CD4-positive, alpha-beta memory T cell (primary cell): ENCODE measurements around the gene KMT5C. TPM values are rescaled to one million over a fixed set of nuclear protein-coding genes. Genes with fewer than 3 reads are reported as not detected.

ENCODE experiments used
- CTCF ChIA-PET: fragments of 350-600 bp; sonication (Branson Sonifier 250); formaldehyde crosslinking; loops from one replicate; lab custom pipeline; 2021; ENCODE audit warnings: inconsistent platforms; ENCODE audit not compliant: partially characterized antibody; lab: Charles Lee
- POLR2A ChIA-PET: fragments of 350-600 bp; sonication (Branson Sonifier 250); formaldehyde crosslinking; loops from one replicate; lab custom pipeline; 2021; ENCODE audit not compliant: partially characterized antibody; lab: Charles Lee
- DNase-seq, 5 donors: peaks; one replicate each; pipeline versions ENCODE4 v3.0.0 to v3.0.0-alpha.2; 2020 to 2022; ENCODE audit warnings: mixed read lengths in 1 of 5
- H3K27ac ChIP-seq: one replicate; pipeline ENCODE4 v1.7.0; 2013; ENCODE audit warnings: low read depth, low read length
- H3K27me3 ChIP-seq: 2 replicates; pipeline ENCODE4 v1.7.0; 2013; ENCODE audit warnings: mild to moderate bottlenecking, low read length, moderate library complexity; ENCODE audit not compliant: insufficient read depth
- H3K36me3 ChIP-seq: 2 replicates; pipeline ENCODE4 v1.7.0; 2013; ENCODE audit warnings: mild to moderate bottlenecking, low read length, moderate library complexity; ENCODE audit not compliant: insufficient read depth
- H3K4me1 ChIP-seq: 2 replicates; pipeline ENCODE4 v1.7.0; 2013; ENCODE audit warnings: mild to moderate bottlenecking, low read length, moderate library complexity; ENCODE audit not compliant: insufficient read depth
- H3K4me3 ChIP-seq, 2 donors: one replicate each; pipeline ENCODE4 v1.7.0; 2013; ENCODE audit warnings: low read length in 2 of 2, mild to moderate bottlenecking in 1 of 2
- H3K9me3 ChIP-seq, 2 donors: one replicate each; pipeline ENCODE4 v1.7.0; 2013; ENCODE audit warnings: low read length in 2 of 2, control low read depth in 1 of 2; ENCODE audit not compliant: control insufficient read depth in 1 of 2
- H3K27ac Mint-ChIP-seq, 7 donors: one replicate each; pipeline ENCODE4 v1.8.0; 2020 to 2021; ENCODE audit warnings: mixed read lengths in 7 of 7, mild to moderate bottlenecking in 6 of 7, inconsistent platforms in 3 of 7, moderate library complexity in 3 of 7
- H3K27me3 Mint-ChIP-seq, 2 donors: one replicate each; pipeline ENCODE4 v1.8.0; 2020 to 2021; ENCODE audit warnings: mixed read lengths in 2 of 2
- H3K36me3 Mint-ChIP-seq, 2 donors: one replicate each; pipeline ENCODE4 v1.8.0; 2020 to 2021; ENCODE audit warnings: mixed read lengths in 2 of 2, inconsistent platforms in 1 of 2, mild to moderate bottlenecking in 1 of 2
- H3K4me1 Mint-ChIP-seq, 4 donors: one replicate each; pipeline ENCODE4 v1.8.0; 2020 to 2021; ENCODE audit warnings: mixed read lengths in 4 of 4, mild to moderate bottlenecking in 1 of 4
- H3K4me3 Mint-ChIP-seq, 8 donors: one replicate each; pipeline ENCODE4 v1.8.0; 2020 to 2021; ENCODE audit warnings: mixed read lengths in 8 of 8, mild to moderate bottlenecking in 7 of 8, moderate library complexity in 6 of 8, inconsistent platforms in 3 of 8
- H3K9me3 Mint-ChIP-seq, 8 donors: one replicate each; pipeline ENCODE4 v1.8.0; 2020 to 2021; ENCODE audit warnings: mixed read lengths in 8 of 8, mild to moderate bottlenecking in 5 of 8, inconsistent platforms in 3 of 8, moderate library complexity in 1 of 8
- intact Hi-C: fragments of 100-400 bp; cut with micrococcal nuclease; formaldehyde crosslinking; loops from one replicate; pipeline ENCODE4 v1.15.1; 2023
- polyA plus RNA-seq, 2 donors: library from polyadenylated mRNA; unstranded; fragments of 300-500 nt; fragmentation: Illumina TruSeq; gene quantifications; one replicate each; pipeline ENCODE4 v1.2.3, GENCODE V29; 2021
- total RNA-seq, 2 experiments: library from RNA; stranded (reverse); gene quantifications; one replicate each; pipeline ENCODE4 v1.2.3, GENCODE V29; 2021

KMT5C gene
- total and polyA plus RNA-seq, 4 experiments from 2014 or later: 0.60 to 23.5 (median 12.3) TPM

DNA sequence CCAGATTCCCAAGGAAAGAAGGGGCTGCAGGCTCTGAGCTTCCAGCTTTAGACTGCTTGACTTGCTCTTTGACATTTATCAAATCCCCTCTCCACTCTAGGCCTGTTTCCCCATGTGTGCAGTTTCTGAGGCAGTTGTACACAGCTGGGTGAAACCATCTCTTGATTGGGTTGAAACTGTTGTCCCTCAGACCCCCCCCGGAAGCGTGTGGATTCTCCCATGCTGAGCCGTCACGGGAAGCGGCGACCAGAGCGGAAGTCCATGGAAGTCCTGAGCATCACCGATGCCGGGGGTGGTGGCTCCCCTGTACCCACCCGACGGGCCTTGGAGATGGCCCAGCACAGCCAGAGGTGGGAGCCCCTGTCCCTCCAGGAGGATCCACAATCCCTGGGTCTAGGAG is 36.2 kb upstream of the KMT5C start:
- Mint-ChIP-seq H3K4me1 (peaks cover 6 to 21% (median 10%) of the 10 kb centered on the region in 4 donors), H3K9me3 (no peaks in the 10 kb centered on the region), H3K4me3 (no peak overlapping the region), H3K36me3 (no peaks in the 10 kb centered on the region), H3K27ac (no peak overlapping the region), H3K27me3 (no peaks in the 10 kb centered on the region)
- ChIA-PET CTCF (interaction anchor here (1.0 to 3.8 kb wide), 9 partner anchors 10 to 323 kb away, joined by 3 to 53 read pairs (median 7); partner anchors contain the start of gene TMEM238), POLR2A (interaction anchor here (1.5 to 3.7 kb wide), 4 partner anchors 33 to 80 kb away, joined by 4 to 29 read pairs (median 16); partner anchors contain the start of genes KMT5C, PPP6R1 and TMEM238)
- Histone ChIP-seq H3K27me3 (no peaks in the 10 kb centered on the region), H3K36me3 (no peaks in the 10 kb centered on the region), H3K27ac (no peak overlapping the region), H3K4me3 (no peak overlapping the region), H3K4me1 (peaks cover 11% of the 10 kb centered on the region), H3K9me3 (no peaks in the 10 kb centered on the region)
- intact Hi-C loops: no loop called here
- no peak for DNase-seq

DNA sequence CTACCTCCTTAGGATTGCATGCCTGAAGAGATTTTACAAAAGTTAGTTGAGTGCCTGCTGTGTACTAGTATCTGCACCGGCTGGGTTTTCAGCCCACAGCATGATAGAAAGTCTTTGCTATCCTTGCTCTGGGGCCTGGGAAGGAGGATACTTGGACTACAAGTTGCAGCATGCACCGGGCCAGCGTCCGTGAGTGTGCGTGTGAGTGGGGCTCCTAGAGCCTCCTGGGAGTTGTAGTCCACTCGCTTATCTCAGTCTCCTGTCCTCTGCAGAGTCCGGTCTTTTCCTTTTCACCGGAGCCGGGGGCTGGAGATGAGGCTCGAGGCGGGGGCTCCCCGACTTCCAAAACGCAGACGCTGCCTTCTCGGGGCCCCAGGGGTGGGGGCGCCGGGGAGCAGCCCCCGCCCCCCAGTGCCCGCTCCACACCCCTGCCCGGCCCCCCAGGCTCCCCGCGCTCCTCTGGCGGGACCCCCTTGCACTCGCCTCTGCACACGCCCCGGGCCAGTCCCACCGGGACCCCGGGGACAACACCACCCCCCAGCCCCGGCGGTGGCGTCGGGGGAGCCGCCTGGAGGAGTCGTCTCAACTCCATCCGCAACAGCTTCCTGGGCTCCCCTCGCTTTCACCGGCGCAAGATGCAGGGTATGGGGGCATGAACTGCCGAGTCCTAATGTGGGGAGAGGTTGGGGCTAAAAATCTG is 35.2 kb upstream of the KMT5C start:
- Histone ChIP-seq H3K4me1 (peaks cover 11% of the 10 kb centered on the region), H3K36me3 (no peaks in the 10 kb centered on the region), H3K27me3 (no peaks in the 10 kb centered on the region), H3K27ac (no peak overlapping the region), H3K9me3 (no peaks in the 10 kb centered on the region), H3K4me3 (no peak overlapping the region)
- peak overlapping the region in 2 of 7 donors; percentile 4 to 6 for H3K27ac Mint-ChIP-seq
- intact Hi-C loops: no loop called here
- no peaks in the 10 kb centered on the region for H3K27me3 Mint-ChIP-seq
- H3K4me3 Mint-ChIP-seq: no peak overlapping the region
- POLR2A ChIA-PET: interaction anchor here (1.5 to 3.7 kb wide), 2 partner anchors 45 to 79 kb away, joined by 4 to 29 read pairs; partner anchors contain the start of genes PPP6R1 and TMEM238
- CTCF ChIA-PET: interaction anchor here (2.0 kb wide), 1 partner anchor 200 kb away, joined by 5 read pairs; no protein-coding TSS in a partner anchor
- H3K4me1 Mint-ChIP-seq: peaks cover 6 to 21% (median 10%) of the 10 kb centered on the region in 4 donors
- no peaks in the 10 kb centered on the region for H3K9me3 Mint-ChIP-seq
- DNase-seq: no peak
- H3K36me3 Mint-ChIP-seq: no peaks in the 10 kb centered on the region

DNA sequence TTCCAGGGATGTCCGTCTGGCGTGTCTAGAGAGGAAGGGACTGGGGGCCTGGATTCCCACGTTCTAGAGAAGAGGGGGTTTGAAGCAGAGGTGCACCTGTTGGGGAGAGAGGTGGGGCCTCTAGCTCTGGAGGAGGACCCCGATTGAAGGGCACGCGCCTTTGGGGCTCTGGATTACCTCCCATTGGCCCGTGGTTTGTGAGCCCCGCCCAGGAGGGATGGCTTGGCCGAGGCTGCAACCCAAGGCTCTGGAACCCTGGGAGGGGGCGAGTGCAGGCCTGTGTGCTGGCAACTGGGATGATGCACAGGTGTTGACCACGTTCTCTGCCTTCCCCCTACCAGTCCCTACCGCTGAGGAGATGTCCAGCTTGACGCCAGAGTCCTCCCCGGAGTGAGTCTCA is 34.7 kb upstream of the KMT5C start:
- Histone ChIP-seq H3K9me3 (no peaks in the 10 kb centered on the region), H3K36me3 (no peaks in the 10 kb centered on the region), H3K27ac (no peak overlapping the region), H3K4me1 (peaks cover 11% of the 10 kb centered on the region), H3K4me3 (no peak overlapping the region), H3K27me3 (no peaks in the 10 kb centered on the region)
- no peaks in the 10 kb centered on the region for H3K27me3 Mint-ChIP-seq
- ChIA-PET CTCF (interaction anchor here (2.0 to 2.2 kb wide), 2 partner anchors 13 to 199 kb away, joined by 5 to 7 read pairs; no protein-coding TSS in a partner anchor), POLR2A (no interaction called here)
- H3K4me3 Mint-ChIP-seq: no peak overlapping the region
- H3K4me1 Mint-ChIP-seq: peaks cover 6 to 21% (median 10%) of the 10 kb centered on the region in 4 donors
- DNase-seq: no peak
- H3K27ac Mint-ChIP-seq: no peak overlapping the region
- H3K9me3 Mint-ChIP-seq: no peaks in the 10 kb centered on the region
- no peaks in the 10 kb centered on the region for H3K36me3 Mint-ChIP-seq
- intact Hi-C loops: no loop called here

DNA sequence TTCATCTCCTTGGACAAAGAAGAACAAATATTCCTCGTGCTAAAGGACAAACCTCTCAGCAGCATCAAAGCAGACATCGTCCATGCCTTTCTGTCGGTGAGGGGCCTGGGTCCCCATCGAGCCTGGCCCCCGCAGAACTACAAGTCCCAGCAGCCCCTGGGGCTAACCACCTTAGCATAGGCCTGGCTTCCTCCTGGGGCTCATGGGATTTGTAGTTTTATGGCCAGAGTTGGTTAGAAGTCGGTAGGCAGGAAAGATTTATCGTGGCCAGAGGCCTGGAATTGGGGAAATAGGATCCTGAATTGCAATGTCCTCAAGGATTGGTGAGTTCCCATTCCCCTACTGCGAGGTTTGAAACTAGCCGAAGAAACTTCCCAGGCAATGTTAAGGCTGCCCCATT is 34.2 kb upstream of the KMT5C start:
- Mint-ChIP-seq H3K36me3 (no peaks in the 10 kb centered on the region), H3K4me3 (peak overlapping the region in 1 of 8 donors; percentile 27), H3K4me1 (peaks cover 6 to 21% (median 10%) of the 10 kb centered on the region in 4 donors), H3K9me3 (no peaks in the 10 kb centered on the region), H3K27ac (peak overlapping the region in 2 of 7 donors; percentile 70 to 86), H3K27me3 (no peaks in the 10 kb centered on the region)
- ChIA-PET POLR2A (interaction anchor here (0.6 kb wide), 1 partner anchor 102 kb away, joined by 3 read pairs; no protein-coding TSS in a partner anchor), CTCF (interaction anchor here (2.0 to 2.2 kb wide), 2 partner anchors 14 to 199 kb away, joined by 5 to 7 read pairs; no protein-coding TSS in a partner anchor)
- Histone ChIP-seq H3K9me3 (no peaks in the 10 kb centered on the region), H3K27ac (no peak overlapping the region), H3K4me1 (peaks cover 11% of the 10 kb centered on the region), H3K36me3 (no peaks in the 10 kb centered on the region), H3K27me3 (no peaks in the 10 kb centered on the region), H3K4me3 (no peak overlapping the region)
- intact Hi-C loops: no loop called here
- peak; percentile 50 to 63 (median 52) for DNase-seq

DNA sequence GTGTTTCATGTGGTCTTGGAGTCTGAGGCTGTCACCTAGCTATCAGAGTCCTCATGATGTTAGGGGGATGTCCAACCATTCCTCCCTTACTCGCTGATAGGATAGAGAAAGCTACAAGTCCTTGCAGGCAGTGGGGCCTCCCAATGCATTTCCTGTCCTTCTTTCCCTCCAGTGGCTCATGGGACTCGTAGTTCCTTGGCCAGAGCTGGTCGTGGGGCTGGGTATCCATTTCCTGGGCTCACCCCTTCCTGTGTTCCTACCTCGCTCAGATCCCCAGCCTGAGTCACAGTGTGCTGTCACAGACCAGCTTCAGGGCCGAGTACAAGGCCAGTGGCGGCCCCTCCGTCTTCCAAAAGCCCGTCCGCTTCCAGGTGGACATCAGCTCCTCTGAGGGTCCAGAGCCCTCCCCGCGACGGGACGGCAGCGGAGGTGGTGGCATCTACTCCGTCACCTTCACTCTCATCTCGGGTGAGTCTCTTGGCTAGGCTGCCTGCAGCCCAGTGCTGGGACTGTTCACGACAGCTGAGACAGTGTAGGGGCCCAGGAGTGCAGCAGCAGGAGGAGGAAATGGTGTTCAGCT is 33.6 kb upstream of the KMT5C start:
- Mint-ChIP-seq H3K4me1 (peaks cover 6 to 17% (median 10%) of the 10 kb centered on the region in 4 donors), H3K27me3 (no peaks in the 10 kb centered on the region), H3K4me3 (no peak overlapping the region), H3K36me3 (no peaks in the 10 kb centered on the region), H3K9me3 (no peaks in the 10 kb centered on the region), H3K27ac (peak overlapping the region in 1 of 7 donors; percentile 70)
- no peak overlapping the region for H3K4me3 ChIP-seq
- ChIA-PET CTCF (interaction anchor here (2.0 to 2.2 kb wide), 2 partner anchors 14 to 198 kb away, joined by 5 to 7 read pairs; no protein-coding TSS in a partner anchor), POLR2A (interaction anchor here (0.6 kb wide), 1 partner anchor 101 kb away, joined by 3 read pairs; no protein-coding TSS in a partner anchor)
- no peaks in the 10 kb centered on the region for H3K9me3 ChIP-seq
- peaks cover 11% of the 10 kb centered on the region for H3K4me1 ChIP-seq
- no peaks in the 10 kb centered on the region for H3K27me3 ChIP-seq
- intact Hi-C loops: no loop called here
- no peak overlapping the region for H3K27ac ChIP-seq
- no peaks in the 10 kb centered on the region for H3K36me3 ChIP-seq
- DNase-seq: no peak

DNA sequence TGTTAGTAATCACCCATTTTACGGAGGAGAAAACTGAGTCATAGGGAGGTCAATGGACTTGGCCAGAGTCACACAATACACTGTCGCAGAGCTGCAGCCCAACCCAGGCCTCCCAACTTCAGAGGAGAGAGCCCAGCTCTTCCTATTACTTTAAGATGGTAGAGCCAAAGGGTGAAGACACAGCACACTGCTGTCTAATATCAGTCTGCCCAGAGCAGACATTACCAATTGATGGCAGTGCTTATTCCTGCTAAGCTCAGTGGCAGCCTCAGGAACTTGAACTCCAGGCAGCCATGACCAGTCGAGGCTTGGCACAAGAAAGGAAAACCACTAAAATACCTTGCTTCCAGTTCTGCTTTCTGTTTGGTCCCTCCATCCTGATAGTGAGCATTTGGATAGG is 33.0 kb upstream of the KMT5C start:
- Histone ChIP-seq H3K36me3 (no peaks in the 10 kb centered on the region), H3K27ac (no peak overlapping the region), H3K9me3 (no peaks in the 10 kb centered on the region), H3K4me3 (no peak overlapping the region), H3K4me1 (peaks cover 6% of the 10 kb centered on the region), H3K27me3 (no peaks in the 10 kb centered on the region)
- no peak for DNase-seq
- Mint-ChIP-seq H3K4me3 (no peak overlapping the region), H3K27ac (no peak overlapping the region), H3K27me3 (no peaks in the 10 kb centered on the region), H3K36me3 (no peaks in the 10 kb centered on the region), H3K9me3 (no peaks in the 10 kb centered on the region), H3K4me1 (peaks cover 4 to 11% (median 8%) of the 10 kb centered on the region in 4 donors)
- intact Hi-C loops: no loop called here
- ChIA-PET CTCF (interaction anchor here (2.0 to 2.2 kb wide), 2 partner anchors 15 to 197 kb away, joined by 5 to 7 read pairs; no protein-coding TSS in a partner anchor), POLR2A (no interaction called here)

DNA sequence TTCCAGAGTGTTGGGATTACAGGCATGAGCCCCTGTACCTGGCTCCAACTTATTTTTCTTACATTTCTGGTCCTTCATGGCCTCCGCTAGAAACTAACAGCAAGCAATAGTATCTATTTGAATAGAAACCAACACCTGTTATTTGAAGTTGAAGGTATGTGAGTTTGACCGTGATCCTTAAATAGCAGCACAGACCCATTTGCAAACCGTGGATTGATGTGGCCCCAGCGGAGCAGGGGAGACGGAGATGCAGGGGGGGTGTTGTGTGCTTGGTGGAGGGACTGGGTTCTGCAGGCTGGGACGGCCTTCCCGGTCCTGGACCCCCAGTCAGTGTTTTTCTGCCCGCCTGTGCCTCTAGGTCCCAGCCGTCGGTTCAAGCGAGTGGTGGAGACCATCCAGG is 31.4 kb upstream of the KMT5C start:
- H3K9me3 ChIP-seq: no peaks in the 10 kb centered on the region
- no peaks in the 10 kb centered on the region for H3K9me3 Mint-ChIP-seq
- H3K27ac Mint-ChIP-seq: no peak overlapping the region
- POLR2A ChIA-PET: no interaction called here
- no peaks in the 10 kb centered on the region for H3K36me3 ChIP-seq
- no peak overlapping the region for H3K4me3 ChIP-seq
- H3K27ac ChIP-seq: no peak overlapping the region
- no peaks in the 10 kb centered on the region for H3K4me1 ChIP-seq
- H3K27me3 ChIP-seq: no peaks in the 10 kb centered on the region
- peaks cover 1 to 7% (median 4%) of the 10 kb centered on the region in 4 donors for H3K4me1 Mint-ChIP-seq
- CTCF ChIA-PET: no interaction called here
- no peak for DNase-seq
- H3K36me3 Mint-ChIP-seq: no peaks in the 10 kb centered on the region
- H3K4me3 Mint-ChIP-seq: no peak overlapping the region
- peaks cover 0 to 2% of the 10 kb centered on the region in 2 donors for H3K27me3 Mint-ChIP-seq
- intact Hi-C loops: no loop called here
